HL-60 (cell line): Measurements from ENCODE around the gene PCDH15.

ENCODE experiments used
- DNase-seq, 2 experiments: peaks; one replicate each; pipeline ENCODE4 v3.0.0-alpha.2; 2010 to 2020; ENCODE audit warnings: low read depth in 1 of 2, low spot score in 1 of 2
- H3K27ac ChIP-seq: fragments of 250-450 bp; sonication (Bioruptor Pico); replicated peaks from 2 replicates; pipeline ENCODE4 v1.5.1; 2020; ENCODE audit warnings: mild to moderate bottlenecking, moderate library complexity
- H3K27me3 ChIP-seq: fragments of 250-450 bp; sonication (Bioruptor Pico); 2 replicates; pipeline ENCODE4 v1.5.1; 2021; ENCODE audit warnings: mild to moderate bottlenecking, moderate library complexity; ENCODE audit not compliant: insufficient read depth, poor library complexity, severe bottlenecking
- H3K4me3 ChIP-seq: replicated peaks from 2 replicates; pipeline ENCODE4 v1.5.1; 2011; ENCODE audit warnings: mild to moderate bottlenecking, control low read depth, low read length; ENCODE audit not compliant: insufficient read depth
- CTCF ChIP-seq: IDR thresholded peaks from one replicate; pipeline ENCODE4 v1.5.1; 2011; ENCODE audit warnings: low read length, control low read depth, inconsistent platforms; ENCODE audit not compliant: insufficient read depth
- GABPA ChIP-seq: IDR thresholded peaks from 2 replicates; pipeline ENCODE4 v1.6.1; 2012; ENCODE audit warnings: low read depth
- POLR2AphosphoS5 ChIP-seq: IDR thresholded peaks from 2 replicates; pipeline ENCODE4 v1.6.1; 2012; ENCODE audit warnings: low read depth
- SPI1 ChIP-seq: IDR thresholded peaks from 2 replicates; pipeline ENCODE4 v1.6.1; 2012; ENCODE audit warnings: low read depth, mild to moderate bottlenecking, borderline replicate concordance
- TF ChIP-seq, protein P1 (sequence below): IDR thresholded peaks from 2 replicates; pipeline ENCODE4 v1.6.1; 2012; ENCODE audit warnings: low read depth; ENCODE audit not compliant: insufficient replicate concordance

PCDH15 gene

DNA sequence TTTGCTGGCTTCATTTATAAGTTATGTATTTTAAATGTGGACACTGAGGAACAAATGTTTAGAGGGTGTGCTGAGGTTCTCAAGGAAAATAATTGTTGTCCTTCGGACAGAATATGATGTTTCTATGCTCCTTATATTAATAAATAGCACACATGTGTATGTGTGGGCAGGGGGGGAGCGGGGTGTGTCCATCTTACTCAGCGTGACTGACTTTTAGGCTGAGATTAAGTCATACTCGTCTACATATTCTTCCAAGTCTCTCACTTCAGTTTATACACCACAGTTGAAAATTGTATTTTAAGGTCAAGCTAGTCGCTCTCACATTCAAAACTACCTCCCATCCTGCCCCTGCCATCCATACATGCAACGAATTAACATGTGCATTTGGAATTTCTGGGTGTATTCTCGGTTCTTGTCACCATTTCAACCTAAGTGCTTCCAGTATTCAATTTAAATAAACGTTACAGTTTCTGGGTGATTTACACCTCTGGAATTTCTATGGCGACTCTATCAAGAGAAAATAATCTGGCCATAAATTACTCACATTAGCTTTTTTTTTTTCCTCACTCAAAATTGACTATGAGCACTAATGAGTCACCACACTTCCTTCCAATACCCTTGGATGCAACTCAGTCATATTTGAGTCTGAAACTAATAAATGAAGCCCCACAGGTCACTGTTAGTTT lies 3.3 kb downstream of the PCDH15 start:
- Histone ChIP-seq H3K27ac (no peak overlapping the region), H3K27me3 (no peaks in the 10 kb centered on the region), H3K4me3 (no peak overlapping the region)
- TF ChIP-seq POLR2AphosphoS5 = no peak
- TF ChIP-seq CTCF = no peak
- TF ChIP-seq SPI1 = no peak
- TF ChIP-seq, protein P1, sequence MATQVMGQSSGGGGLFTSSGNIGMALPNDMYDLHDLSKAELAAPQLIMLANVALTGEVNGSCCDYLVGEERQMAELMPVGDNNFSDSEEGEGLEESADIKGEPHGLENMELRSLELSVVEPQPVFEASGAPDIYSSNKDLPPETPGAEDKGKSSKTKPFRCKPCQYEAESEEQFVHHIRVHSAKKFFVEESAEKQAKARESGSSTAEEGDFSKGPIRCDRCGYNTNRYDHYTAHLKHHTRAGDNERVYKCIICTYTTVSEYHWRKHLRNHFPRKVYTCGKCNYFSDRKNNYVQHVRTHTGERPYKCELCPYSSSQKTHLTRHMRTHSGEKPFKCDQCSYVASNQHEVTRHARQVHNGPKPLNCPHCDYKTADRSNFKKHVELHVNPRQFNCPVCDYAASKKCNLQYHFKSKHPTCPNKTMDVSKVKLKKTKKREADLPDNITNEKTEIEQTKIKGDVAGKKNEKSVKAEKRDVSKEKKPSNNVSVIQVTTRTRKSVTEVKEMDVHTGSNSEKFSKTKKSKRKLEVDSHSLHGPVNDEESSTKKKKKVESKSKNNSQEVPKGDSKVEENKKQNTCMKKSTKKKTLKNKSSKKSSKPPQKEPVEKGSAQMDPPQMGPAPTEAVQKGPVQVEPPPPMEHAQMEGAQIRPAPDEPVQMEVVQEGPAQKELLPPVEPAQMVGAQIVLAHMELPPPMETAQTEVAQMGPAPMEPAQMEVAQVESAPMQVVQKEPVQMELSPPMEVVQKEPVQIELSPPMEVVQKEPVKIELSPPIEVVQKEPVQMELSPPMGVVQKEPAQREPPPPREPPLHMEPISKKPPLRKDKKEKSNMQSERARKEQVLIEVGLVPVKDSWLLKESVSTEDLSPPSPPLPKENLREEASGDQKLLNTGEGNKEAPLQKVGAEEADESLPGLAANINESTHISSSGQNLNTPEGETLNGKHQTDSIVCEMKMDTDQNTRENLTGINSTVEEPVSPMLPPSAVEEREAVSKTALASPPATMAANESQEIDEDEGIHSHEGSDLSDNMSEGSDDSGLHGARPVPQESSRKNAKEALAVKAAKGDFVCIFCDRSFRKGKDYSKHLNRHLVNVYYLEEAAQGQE = no peak
- no peak for TF ChIP-seq GABPA
- DNase-seq = no peak

DNA sequence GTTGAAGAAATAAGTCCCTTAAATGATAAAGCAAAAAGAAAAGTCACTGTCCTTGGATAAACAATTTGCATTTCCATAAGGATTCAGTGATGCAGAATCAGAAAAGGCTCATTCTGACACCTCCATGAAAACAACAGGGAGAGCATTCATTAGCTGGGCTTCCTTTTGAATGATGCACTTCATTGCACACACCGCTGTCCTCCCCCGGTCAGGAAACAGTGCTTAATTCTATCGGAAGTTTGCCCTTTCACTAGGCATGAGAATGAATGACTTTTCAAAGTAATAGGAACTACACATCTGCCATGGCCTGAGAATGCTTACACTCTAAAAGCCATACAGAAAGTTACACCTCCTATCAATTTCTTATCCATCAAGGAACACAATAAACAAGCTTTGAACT lies 4.2 kb downstream of the PCDH15 start:
- no peak for DNase-seq
- TF ChIP-seq SPI1 (no peak), POLR2AphosphoS5 (no peak), CTCF (no peak), GABPA (no peak)
- TF ChIP-seq, protein P1 = no peak
- Histone ChIP-seq H3K27me3 (no peaks in the 10 kb centered on the region), H3K27ac (no peak overlapping the region), H3K4me3 (no peak overlapping the region)

DNA sequence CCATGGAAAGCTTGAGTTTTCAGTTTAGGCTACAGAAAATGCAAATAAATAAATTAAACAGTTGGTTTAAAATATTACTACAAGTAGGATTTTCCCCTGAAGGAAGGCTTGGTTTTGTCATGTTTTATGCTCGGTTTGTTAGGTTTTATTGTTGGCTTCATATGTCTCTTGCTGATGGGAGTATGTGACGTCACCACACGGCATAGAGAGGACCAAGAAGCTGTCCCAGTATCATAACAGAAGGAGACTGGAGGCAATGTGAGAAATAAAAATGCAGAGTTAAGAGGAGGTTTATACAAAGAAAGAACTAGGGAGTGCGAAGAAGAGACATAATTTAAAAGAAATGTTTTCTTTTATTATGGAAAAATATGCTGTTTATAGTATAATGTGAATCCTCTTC lies 24.4 kb downstream of the PCDH15 start:
- DNase-seq = no peak
- no peaks in the 10 kb centered on the region for H3K27me3 ChIP-seq
- TF ChIP-seq, protein P1 = no peak

More for the DNA sequence above, 24.4 kb downstream of the PCDH15 start:
- H3K4me3 ChIP-seq = no peak overlapping the region
- H3K27ac ChIP-seq = no peak overlapping the region
